HG02610 (cell line): Measurements from ENCODE around the gene NEDD4L.

ENCODE experiments used
- ATAC-seq: cut with Tn5 transposase; IDR thresholded peaks from one replicate; pipeline ENCODE4 v1.9.1; 2021; ENCODE audit warnings: mild to moderate bottlenecking, moderate library complexity; ENCODE audit not compliant: unreplicated experiment

The NEDD4L gene

GRCh38 chr18:58114766-58115165, 70.7 kb downstream of the NEDD4L start:
- no peak for ATAC-seq

GRCh38 chr18:58116818-58117217, 72.8 kb downstream of the NEDD4L start:
- no peak for ATAC-seq

- ATAC-seq, result no peak
These were observed 73.9 kb downstream of the NEDD4L start for GRCh38 chr18:58117786-58118403.

DNA sequence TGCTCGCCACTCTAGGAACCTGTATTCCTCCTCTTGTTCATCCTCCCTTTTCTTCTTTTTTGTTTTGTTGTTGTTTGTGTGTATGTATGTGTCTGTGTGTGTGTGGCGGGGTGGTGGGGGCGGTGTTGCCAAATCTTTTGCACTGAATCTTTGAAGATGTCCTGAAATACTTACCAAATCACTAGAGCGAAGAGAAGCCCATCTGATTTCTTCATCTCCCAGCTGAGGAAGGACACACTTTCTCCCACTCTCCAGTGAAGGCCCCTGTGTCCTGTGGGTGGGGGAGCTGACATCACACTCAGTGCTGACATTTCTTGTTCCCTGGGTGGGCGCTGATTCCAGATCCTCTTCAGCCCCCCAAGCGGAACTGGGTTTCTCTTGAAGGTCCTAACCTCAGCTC, 74.5 kb downstream of the NEDD4L start:
- no peak for ATAC-seq

GRCh38 chr18:58119819-58120218, 75.8 kb downstream of the NEDD4L start:
- no peak for ATAC-seq

- no peak for ATAC-seq
These were observed 80.4 kb downstream of the NEDD4L start for GRCh38 chr18:58124475-58124874.

DNA sequence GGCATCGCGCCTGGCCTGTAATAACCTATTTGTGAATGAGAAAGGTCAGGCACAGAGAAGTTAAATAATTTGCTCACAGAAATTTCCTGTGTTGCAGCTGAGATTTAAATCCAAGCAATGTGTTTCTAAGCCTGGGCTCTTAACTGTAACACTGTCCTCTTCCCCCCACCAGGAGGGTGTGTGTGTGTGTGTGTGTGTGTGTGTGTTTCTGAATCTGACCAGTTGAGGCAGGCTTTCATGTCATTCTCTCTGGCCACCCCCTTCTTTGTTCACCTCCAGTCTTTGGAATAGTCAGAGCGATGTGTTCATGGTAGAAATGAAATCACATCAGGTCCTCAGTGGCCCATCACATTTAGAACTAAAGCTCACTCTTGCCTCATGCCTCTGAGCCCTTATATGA, 81.2 kb downstream of the NEDD4L start:
- no peak for ATAC-seq

- ATAC-seq, result no peak
These were observed 81.7 kb downstream of the NEDD4L start for GRCh38 chr18:58125756-58126155.

DNA sequence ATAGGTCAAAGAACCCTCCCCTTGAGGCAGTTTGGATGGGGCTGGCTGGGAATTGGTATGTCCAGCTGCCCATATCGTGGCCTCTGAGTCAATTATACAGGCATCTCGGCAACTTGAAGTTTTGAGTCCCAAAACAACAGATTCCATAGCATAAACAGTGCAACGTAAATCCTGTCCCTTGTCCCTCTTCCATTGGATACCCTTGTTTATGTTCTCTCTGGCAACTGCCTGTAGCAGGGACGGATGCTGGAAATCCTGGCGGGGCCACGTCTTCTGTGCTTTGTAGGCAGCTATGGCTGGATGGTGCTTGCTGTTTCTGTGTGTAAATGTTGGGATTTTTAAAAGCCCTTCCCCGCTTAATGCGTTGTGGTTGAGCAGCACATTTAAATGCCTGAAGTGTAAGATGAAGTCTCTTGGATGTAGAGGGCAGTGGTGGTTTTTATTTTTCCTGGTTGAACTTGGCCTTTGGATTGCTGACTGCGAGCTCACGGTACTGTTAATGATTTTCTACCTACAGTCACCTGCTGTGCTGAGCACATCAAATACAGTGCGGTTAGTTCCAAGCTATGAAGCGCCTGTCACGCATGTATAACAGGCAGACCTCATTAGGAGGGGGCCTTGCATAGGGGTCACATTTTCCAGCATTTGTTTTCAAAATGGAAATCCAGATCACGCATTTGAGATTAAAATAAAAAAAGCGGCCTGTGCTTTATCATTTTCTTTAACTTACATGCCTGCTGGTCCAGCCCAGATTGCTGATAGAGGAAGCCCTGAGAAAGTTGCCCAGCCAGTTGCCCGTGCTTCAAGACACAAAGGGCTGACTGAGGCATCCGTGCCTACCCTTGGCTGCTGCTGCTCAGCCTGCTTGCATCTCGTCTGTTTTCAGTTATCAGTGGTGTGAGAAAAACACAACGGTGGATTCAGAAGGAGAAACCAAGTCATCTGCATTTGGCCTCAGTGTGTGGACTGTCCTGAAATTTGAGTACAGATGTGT, 84.7 kb downstream of the NEDD4L start:
- ATAC-seq, result no peak

DNA sequence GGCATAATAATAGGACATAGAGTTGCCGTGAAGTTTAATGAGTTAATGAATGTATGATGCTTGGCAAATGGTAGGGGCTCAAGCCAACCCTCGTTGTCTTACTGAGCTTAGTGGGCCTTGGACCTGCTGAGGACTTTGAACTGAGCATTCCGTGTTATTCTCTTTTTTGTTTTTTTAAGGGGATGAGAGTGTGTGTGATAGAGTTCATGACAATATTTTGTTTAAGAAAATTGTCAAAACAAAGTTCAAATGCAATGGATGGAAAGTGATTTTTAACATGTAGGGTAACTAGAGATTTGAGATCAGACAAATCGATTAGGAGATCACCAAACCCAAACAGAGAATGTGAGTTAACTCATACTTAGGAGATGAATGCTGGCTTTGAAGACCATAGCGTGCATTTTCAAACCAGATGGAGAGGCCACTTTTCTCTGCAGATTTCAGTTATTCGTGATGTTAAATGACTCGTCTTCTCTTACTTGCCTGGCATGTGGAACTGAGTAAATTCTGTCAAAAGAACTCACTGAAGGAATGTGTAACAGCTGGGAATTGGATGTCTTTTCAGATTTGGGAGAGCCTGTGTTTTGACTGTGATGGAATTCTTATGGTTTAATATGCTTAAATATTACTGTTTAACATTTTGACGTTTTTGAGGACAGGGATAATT, 88.7 kb downstream of the NEDD4L start:
- no peak for ATAC-seq

DNA sequence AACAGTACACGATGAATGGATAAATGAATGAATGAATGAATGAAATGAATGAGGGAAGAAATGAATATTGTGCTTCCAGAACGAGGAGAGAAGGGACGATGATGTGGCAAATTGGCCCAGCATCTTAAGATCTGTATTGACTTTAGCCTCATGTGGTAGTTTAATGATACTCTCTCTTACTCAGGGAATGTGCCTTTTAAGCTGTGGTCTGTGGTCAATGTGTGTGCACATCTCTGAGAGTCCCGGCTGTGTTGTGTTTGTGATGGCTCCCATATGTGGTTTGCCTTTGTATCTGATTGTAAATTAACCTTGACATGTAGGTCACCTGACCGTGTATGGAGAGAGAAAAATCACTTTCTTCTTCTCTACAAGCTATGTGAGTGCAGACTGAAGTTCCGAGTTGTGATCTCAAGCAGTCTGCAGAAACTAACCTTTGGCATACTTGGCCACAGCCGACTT, 91.2 kb downstream of the NEDD4L start:
- ATAC-seq, result peak; percentile 61

GRCh38 chr18:58135701-58136331, 91.8 kb downstream of the NEDD4L start:
- peak; percentile 51 for ATAC-seq

GRCh38 chr18:58136879-58137278, 92.9 kb downstream of the NEDD4L start:
- no peak for ATAC-seq

GRCh38 chr18:58139459-58140386, 95.7 kb downstream of the NEDD4L start:
- no peak for ATAC-seq

DNA sequence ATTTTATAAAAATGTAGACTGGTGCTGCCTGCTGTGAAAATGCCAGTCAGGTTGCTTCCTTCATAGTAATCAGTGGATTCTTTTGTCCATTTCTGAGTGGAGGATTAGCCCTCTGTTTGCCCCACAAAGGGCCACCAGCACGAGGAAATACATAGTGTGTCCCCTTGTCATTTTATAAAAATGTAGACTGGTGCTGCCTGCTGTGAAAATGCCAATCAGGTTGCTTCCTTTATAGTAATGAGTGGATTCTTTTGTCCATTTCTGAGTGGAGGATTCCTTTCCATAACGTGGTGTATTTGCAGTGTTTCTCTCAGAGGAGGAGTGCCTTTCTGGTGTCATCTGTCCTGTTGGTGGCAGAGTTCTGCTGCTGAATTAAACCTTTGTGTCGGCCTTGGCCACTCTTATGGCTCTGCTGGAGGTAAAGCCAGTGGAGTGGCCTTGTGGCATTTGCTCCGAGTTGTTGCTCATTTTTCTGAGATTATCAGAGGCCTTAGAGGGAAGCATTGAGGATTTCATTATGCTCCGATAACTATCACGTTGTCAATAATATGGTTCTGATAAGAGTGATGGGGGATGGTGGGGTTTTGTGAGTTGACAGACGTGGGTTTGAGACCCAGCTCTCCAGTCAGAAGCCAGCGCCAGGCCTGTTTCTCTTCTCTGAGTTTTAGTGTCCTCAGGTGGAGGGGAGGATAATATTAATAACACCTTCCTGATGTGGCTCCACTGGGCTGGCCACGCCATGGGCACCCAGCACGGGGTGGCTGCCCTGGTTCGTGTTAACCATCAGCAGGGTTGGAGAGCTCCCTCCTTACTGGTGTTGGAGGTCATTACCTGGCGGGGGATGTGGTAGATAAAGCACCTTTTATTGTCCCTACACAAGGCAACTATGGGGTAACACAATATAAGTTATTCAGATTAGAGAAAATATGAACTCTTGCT, 96.6 kb downstream of the NEDD4L start:
- ATAC-seq, result no peak

GRCh38 chr18:58143386-58143785, 99.4 kb downstream of the NEDD4L start:
- ATAC-seq, result no peak

- ATAC-seq, result no peak
These were observed 100.1 kb downstream of the NEDD4L start for GRCh38 chr18:58144106-58144505.

DNA sequence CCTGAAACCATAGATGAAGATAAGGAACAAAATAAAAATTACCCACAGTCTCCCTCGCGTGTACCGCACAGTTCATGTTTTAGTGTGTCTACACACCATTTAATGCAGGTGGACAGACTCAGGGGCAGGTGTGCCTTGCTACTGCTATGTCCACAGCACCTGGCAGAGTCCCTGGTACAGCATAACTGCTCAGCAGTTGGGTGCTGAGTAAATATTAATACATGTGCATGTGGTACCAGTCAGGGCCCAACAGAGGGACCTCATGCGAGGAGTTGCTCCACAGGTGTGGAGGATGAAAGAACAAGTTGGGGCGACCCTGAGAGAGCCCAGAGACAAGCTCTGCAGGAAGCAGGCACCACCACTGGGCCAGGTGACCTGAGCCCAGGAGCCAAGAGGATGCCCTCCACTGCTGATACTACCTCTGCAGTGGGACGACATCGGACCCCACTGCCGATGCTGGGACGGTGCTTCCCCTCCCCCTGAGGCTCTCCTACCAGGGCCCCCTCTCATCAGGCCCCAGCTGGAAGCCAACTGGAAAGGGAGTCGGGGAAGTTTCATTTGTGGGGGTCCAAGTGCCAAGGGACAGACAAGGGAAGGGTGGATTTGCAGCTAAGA, 100.8 kb downstream of the NEDD4L start:
- no peak for ATAC-seq
